Liver (tissue), 3 donors: ENCODE results near the gene ATP2B1.

Source experiments
- CTCF ChIP-seq: fragments of 150-350 bp; IDR thresholded peaks from 2 replicates; pipeline ENCODE4 v1.5.1; 2017; ENCODE audit warnings: improper control_type of control experiment, low read depth, low read length; ENCODE audit not compliant: missing input control
- JUND ChIP-seq, 2 donors: IDR thresholded peaks; 2 replicates each; pipeline ENCODE4 v1.6.1; 2016; ENCODE audit warnings: antibody characterized with exemption in 2 of 2
- YY1 ChIP-seq: IDR thresholded peaks from 2 replicates; pipeline ENCODE4 v1.6.1; 2016; ENCODE audit warnings: antibody characterized with exemption, mild to moderate bottlenecking
- donor health status: healthy.
- donor health status: healthy.

- TF ChIP-seq CTCF (no peak), YY1 (no peak), JUND (IDR thresholded peaks at IDR 0.05) (no peak)
Measured at GRCh38 chr12:89731614-89732013, 23.0 kb upstream of the ATP2B1 start.
